ENCODE measurements around the gene ARFGAP3.

The ARFGAP3 gene, protein sequence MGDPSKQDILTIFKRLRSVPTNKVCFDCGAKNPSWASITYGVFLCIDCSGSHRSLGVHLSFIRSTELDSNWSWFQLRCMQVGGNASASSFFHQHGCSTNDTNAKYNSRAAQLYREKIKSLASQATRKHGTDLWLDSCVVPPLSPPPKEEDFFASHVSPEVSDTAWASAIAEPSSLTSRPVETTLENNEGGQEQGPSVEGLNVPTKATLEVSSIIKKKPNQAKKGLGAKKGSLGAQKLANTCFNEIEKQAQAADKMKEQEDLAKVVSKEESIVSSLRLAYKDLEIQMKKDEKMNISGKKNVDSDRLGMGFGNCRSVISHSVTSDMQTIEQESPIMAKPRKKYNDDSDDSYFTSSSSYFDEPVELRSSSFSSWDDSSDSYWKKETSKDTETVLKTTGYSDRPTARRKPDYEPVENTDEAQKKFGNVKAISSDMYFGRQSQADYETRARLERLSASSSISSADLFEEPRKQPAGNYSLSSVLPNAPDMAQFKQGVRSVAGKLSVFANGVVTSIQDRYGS

DNA sequence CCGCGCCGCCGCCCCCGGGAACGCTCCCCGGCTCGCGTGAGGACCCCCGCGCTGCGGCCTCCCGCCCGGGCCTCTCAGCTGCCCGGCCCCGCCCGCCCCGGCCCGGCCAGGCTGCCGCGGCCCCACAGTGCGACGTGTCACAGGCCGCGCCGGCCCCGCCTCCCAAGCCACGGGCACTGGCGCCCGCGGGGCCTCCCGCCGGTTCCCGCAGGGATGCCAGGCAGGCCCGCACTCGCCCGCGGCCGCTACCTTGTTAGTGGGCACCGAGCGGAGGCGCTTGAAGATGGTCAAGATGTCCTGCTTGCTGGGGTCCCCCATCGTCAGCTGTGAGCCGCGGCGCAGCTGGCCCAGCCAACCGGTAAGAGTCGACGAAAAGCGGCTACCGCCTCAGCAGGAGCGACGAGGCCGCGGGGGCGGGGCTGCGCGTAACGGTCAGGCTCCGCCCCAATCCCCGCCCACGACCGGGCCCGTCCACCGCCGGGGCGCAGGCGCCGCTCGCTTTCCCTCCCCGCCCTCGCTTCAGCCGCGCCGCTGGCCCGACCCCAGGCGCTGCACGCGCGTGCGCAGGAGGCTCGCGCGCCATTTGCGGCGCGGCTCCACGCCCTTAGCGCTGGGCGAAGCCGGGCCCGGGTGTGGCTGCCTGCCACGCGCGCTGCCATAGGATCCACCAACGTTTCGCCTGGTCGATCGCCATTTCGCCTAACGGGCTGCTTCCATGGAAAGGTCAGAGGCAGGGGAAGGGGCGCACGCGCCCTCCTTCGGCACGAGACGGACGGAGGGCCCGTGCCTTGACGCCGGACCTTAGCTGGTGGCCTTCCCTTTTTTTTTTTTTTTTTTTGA lies at the start of gene ARFGAP3:
ARFGAP3 (minus strand) TSS at position 409 of the 840 bp plus-strand sequence; CDS start at position 318, 91 bp downstream.
- TF ChIP-seq, protein P1, sequence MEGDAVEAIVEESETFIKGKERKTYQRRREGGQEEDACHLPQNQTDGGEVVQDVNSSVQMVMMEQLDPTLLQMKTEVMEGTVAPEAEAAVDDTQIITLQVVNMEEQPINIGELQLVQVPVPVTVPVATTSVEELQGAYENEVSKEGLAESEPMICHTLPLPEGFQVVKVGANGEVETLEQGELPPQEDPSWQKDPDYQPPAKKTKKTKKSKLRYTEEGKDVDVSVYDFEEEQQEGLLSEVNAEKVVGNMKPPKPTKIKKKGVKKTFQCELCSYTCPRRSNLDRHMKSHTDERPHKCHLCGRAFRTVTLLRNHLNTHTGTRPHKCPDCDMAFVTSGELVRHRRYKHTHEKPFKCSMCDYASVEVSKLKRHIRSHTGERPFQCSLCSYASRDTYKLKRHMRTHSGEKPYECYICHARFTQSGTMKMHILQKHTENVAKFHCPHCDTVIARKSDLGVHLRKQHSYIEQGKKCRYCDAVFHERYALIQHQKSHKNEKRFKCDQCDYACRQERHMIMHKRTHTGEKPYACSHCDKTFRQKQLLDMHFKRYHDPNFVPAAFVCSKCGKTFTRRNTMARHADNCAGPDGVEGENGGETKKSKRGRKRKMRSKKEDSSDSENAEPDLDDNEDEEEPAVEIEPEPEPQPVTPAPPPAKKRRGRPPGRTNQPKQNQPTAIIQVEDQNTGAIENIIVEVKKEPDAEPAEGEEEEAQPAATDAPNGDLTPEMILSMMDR (IDR thresholded peaks at IDR 0.05; ENCODE audit: insufficient read depth, low read depth, low read length, missing control alignments), result no peak
- H3K4me3 ChIP-seq (ENCODE audit: low read depth, low read length), result peak within 1 kb of the TSS; percentile 100
- DNase-seq (ENCODE audit: low read depth), result peak; percentile 97

DNA sequence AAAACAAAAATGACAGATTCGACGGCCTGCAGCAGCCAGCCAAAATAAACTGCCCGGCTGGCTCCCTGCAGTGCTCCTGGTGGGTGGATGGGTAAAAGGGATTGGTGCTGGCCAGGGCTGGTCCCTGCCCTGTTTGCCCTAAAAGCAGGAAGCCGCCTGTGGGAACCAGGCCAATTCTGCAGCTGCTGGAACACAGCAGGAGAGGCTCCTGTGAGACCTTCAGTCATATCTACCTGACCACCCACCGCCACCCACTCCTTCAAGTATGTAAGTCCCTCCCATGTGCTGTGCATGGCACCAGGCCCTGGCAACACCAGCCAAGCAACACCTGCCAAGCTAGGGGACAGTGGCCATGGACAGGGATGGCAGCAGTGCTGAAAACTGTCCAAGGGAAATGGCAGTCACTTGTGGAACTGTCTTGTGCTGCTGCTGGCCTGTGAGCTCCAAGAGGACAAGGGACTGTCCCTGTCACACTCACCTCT lies 48.7 kb upstream of the ARFGAP3 start:
- DNase-seq (ENCODE audit: low read depth), result no peak
- no peak overlapping the region for H3K4me3 ChIP-seq (ENCODE audit: low read depth, low read length)
- TF ChIP-seq, protein P1 (IDR thresholded peaks at IDR 0.05; ENCODE audit: insufficient read depth, low read depth, low read length, missing control alignments), result no peak

DNA sequence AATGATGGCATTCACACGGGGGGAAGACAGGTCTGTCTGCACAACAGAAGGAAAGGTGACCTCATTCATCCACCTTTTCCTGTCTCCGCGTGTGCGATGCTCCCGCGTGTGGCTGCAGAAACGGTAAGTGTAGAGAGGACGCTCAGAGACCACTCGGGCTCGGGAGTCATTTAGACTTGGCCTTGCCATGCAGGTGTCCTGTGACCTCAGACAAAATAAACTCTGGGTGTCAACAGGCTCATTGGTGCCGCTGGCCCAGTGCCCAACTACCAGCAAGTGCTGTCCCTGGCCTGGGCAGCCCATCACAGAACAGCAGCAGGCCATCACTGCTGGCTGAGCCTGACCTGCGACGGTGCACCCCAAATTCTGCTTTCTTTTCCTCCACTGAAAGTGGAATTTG lies 48.1 kb upstream of the ARFGAP3 start:
- TF ChIP-seq, protein P1 (IDR thresholded peaks at IDR 0.05; ENCODE audit: insufficient read depth, low read depth, low read length, missing control alignments), result no peak
- H3K4me3 ChIP-seq (ENCODE audit: low read depth, low read length), result no peak overlapping the region
- DNase-seq (ENCODE audit: low read depth), result no peak

DNA sequence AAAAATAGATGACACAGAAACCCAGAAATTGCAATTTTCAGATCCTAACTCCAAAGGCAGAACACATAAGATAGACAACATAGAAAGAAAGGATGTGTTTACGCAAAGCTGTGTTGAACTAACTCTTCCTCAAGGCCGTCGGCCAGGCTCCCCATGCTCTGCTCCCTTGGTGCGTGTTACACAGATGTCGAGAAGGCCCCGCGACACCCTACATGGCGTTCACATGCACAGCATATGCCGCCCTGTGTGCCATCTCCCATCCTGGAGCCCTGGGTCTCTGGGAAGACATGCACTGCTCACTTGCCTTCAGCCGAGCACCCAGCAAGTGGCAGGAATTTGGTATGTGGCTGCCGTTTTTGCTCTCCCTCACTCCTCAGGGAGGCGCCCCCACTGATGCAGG lies 47.0 kb upstream of the ARFGAP3 start:
- DNase-seq (ENCODE audit: low read depth), result no peak

DNA sequence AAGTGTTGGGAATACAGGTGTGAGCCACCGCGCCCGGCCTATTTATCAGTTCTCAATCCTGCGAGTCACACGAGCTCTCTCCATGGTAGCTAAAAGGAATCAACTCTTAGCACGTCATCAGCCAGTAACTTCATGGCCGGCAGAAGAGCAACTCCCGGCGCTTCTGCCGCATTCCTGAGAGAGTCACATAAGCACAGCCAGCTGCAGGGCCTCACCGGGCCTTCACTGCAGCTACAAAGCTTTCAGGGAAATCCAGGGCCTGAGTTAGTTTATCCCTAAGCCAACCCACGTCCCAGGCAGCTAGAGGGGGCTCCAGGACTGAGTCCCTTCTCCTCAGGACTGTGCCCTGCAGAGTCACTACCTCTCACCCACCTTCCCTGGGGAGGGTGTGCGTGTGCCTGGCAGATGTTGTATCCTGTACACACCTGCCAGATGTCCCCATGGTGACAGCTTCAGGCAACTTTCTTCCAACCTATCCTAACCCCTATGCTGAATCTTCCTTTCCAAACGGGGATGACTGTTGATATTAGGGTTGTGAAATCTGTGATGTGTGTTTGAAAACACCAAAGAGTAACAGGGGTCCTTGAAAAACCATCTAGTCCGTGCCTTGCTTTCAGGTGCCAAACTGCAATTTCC lies 45.9 kb upstream of the ARFGAP3 start:
- no peak for DNase-seq (ENCODE audit: low read depth)
- TF ChIP-seq, protein P1 (IDR thresholded peaks at IDR 0.05; ENCODE audit: insufficient read depth, low read depth, low read length, missing control alignments), result no peak
- H3K4me3 ChIP-seq (ENCODE audit: low read depth, low read length), result no peak overlapping the region

More for the DNA sequence above, 47.0 kb upstream of the ARFGAP3 start:
- H3K4me3 ChIP-seq (ENCODE audit: low read depth, low read length), result no peak overlapping the region
- TF ChIP-seq, protein P1 (IDR thresholded peaks at IDR 0.05; ENCODE audit: insufficient read depth, low read depth, low read length, missing control alignments), result no peak

DNA sequence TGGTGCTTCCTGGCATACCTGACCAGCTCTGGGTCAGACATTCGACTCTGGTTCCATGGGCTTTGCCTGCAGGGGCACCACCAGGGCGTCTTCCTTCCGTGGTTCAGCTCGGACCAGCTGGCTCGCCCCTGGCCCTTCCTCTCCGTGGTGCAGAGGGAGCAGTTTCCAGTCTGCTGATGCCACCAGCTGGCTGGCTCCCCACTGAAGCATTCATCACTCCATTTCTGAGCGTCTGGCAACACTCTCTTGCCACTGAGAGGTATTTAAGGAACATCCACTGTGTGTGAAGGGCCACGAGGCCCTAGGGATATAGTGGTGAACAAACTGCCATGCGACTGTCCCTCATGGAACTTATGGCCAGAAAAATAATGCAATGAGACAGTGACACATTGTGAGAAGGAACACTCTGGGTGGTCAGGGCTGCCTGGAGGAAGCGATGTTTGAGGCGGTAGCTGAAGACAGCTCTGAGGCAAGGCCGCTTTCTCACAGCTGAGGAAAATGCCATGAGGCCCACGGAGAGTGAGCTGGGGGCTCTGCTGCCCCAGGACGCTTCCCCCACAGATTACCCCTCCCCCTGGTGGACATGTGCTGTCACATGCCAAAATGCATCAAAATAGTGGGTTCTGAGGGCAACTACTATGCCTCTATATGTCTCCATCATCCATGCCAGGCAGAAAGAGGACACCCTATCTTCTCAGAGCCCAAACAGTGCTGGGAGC lies 44.9 kb upstream of the ARFGAP3 start:
- DNase-seq (ENCODE audit: low read depth), result peak; percentile 24
- H3K4me3 ChIP-seq (ENCODE audit: low read depth, low read length), result no peak overlapping the region
- TF ChIP-seq, protein P1 (IDR thresholded peaks at IDR 0.05; ENCODE audit: insufficient read depth, low read depth, low read length, missing control alignments), result peak; percentile 47

Measured in GM12865 (cell line).